Measurements from ENCODE around the gene SGSH. TPM values are rescaled to one million over a fixed set of nuclear protein-coding genes. Genes with fewer than 3 reads are reported as not detected.

Gene SGSH
- 10.5 and 19.8 TPM in 2 replicates for total RNA-seq (2014; rRNA removed; shearing (Covaris generic))

DNA sequence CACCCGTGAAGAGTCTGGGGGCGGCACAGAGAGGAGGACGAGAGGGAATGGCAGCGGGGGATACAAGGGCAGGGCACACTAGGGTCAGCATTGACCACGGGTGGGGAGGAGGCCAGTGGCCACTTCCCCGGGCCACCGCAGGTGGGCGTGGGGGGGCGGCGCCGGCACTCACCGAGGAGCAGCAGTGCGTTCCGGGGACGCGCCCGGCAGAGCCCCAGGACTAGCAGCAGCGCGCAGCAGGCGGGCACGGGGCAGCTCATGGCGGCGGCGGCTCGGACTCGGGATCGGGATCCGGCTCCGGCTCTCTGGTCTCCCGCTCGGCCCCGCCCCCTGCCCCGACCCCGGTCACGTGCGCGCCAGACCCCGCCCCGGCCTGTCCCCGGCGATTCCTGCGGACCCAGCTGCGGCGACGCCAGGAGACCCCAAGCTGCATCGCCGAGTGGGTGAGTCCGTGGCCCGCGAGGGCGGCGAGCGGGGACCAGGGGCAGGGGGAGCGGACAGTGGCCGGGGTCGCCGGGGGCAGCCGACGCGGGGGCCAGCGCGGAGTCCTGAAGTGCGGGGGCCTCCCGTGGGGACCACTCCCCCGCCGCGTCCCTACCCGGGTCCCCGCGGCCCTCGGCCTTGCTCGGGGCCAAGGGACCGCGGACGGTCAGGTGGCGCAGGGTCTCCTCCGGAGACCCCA is at the start of gene SGSH, which contains the start of gene SLC26A11:
Gene SGSH, minus strand, starts transcription at position 280 of the 682 bp plus-strand sequence. Its CDS starts 20 bp downstream, at position 260.
Gene SLC26A11, plus strand, starts transcription at position 374 of the 682 bp plus-strand sequence. CDS start 1,134 bp downstream, outside the sequence.

GRCh38 chr17:80260791-80261158 is 40.6 kb upstream of the SGSH start, which contains the start of gene RNF213:
Gene RNF213, plus strand, starts transcription at chr17:80260852. Its CDS starts 2,830 bp downstream, at chr17:80263682.

DNA sequence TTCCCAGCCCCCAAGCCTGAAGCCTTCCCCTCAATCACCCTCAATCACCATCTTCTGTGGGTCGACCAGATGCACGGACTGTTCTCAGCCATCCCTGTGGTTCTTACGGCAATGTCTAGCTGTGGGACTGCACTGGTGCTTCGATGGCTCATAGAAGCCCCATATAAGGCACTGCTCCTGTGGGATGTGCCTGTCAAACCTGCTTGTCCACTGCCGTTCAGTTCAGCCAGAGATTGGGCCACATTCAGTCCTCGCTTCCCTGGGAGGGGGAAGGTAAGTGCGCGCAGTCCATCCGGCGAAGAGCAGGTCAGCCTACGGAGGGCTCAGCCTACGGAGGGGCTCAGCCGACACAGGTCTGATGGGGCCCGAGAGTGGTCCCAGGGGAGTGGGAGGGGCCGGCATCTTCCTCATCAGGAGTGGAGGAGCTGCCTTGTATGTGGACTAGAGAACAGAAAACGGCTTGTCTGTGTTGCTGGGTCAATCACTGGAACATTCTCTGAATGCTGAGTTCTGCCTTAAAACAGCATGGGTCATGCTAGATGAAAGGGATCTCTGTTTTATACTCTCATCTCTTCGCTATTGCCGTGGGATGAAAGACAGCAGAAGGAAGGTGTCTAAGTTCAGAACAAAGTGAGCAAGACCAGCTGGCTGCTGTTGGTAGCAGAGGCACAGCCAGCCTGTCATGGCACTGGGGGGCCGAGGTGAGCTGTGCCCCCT is 50.2 kb downstream of the SGSH start, which contains the start of gene CARD14:
Gene CARD14, plus strand, starts transcription at position 247 of the 717 bp plus-strand sequence. CDS start 11,409 bp downstream, outside the sequence.

Other genes with a start within 250 kb of the SGSH start
- gene TBC1D16, start 184.5 kb downstream of the SGSH start, total RNA-seq (2014; rRNA removed; shearing (Covaris generic)) = 18.7 and 19.2 TPM in 2 replicates
- gene CCDC40, start 183.7 kb downstream of the SGSH start, total RNA-seq (2014; rRNA removed; shearing (Covaris generic)) = 6.7 and 8.1 TPM in 2 replicates
- 45.4 and 58.6 TPM in 2 replicates for gene GAA, start 118.8 kb downstream of the SGSH start, total RNA-seq (2014; rRNA removed; shearing (Covaris generic))
- 81.8 and 106 TPM in 2 replicates for gene EIF4A3, start 73.2 kb downstream of the SGSH start, total RNA-seq (2014; rRNA removed; shearing (Covaris generic))
- 0.98 and 3.4 TPM in 2 replicates for gene CARD14, start 50.3 kb downstream of the SGSH start, total RNA-seq (2014; rRNA removed; shearing (Covaris generic))
- gene SLC26A11, start 94 bp upstream of the SGSH start, total RNA-seq (2014; rRNA removed; shearing (Covaris generic)) = 6.5 and 7.2 TPM in 2 replicates
- gene RNF213, start 40.5 kb upstream of the SGSH start, total RNA-seq (2014; rRNA removed; shearing (Covaris generic)) = 47.0 and 55.1 TPM in 2 replicates
- gene ENDOV, start 194.8 kb upstream of the SGSH start, total RNA-seq (2014; rRNA removed; shearing (Covaris generic)) = 26.6 and 33.3 TPM in 2 replicates